ENCODE data around the gene HOXB5. TPM values are rescaled to one million over a fixed set of nuclear protein-coding genes. Genes with fewer than 3 reads are reported as not detected.

Gene HOXB5
- total and polyA plus RNA-seq, 9 donors: 0.04 to 2.8 (median 0.49) TPM; not detected in 1

- H3K4me3 ChIP-seq: no peak overlapping the region
- intact Hi-C loops (cut with DNase I): no loop called here
Measured at GRCh38 chr17:48553190-48553547, 40.4 kb downstream of the HOXB5 start.

GRCh38 chr17:48552466-48553189, 41.0 kb downstream of the HOXB5 start:
- Histone ChIP-seq H3K4me1 (ENCODE audit: insufficient read depth) (no peaks in the 10 kb centered on the region), H3K9me3 (peaks cover 0 to 4% of the 10 kb centered on the region in 2 donors), H3K4me3 (no peak overlapping the region), H3K27me3 (peaks cover 3% of the 10 kb centered on the region), H3K27ac (no peak overlapping the region), H3K36me3 (no peaks in the 10 kb centered on the region)
- WGBS, 3 donors: 23 to 44% (median 27%) methylated on average over 11 of the region's 11 CpGs
- intact Hi-C loops (cut with DNase I): no loop called here
- TF ChIP-seq POLR2A (IDR thresholded peaks at IDR 0.05): no peak
- no peak for TF ChIP-seq EP300 (IDR thresholded peaks at IDR 0.05)
- no peak for TF ChIP-seq CTCF (IDR thresholded peaks at IDR 0.05)
- no peak for DNase-seq

More at GRCh38 chr17:48553190-48553547, 40.4 kb downstream of the HOXB5 start:
- Histone ChIP-seq H3K36me3 (no peaks in the 10 kb centered on the region), H3K27me3 (peaks cover 3% of the 10 kb centered on the region), H3K27ac (no peak overlapping the region), H3K4me1 (ENCODE audit: insufficient read depth) (no peaks in the 10 kb centered on the region), H3K9me3 (peaks cover 0 to 4% of the 10 kb centered on the region in 2 donors)
- WGBS, 3 donors: 62 to 82% (median 66%) methylated on average over 5 of the region's 5 CpGs
- TF ChIP-seq POLR2A (IDR thresholded peaks at IDR 0.05): no peak
- TF ChIP-seq CTCF (IDR thresholded peaks at IDR 0.05): no peak
- no peak for TF ChIP-seq EP300 (IDR thresholded peaks at IDR 0.05)
- no peak for DNase-seq

DNA sequence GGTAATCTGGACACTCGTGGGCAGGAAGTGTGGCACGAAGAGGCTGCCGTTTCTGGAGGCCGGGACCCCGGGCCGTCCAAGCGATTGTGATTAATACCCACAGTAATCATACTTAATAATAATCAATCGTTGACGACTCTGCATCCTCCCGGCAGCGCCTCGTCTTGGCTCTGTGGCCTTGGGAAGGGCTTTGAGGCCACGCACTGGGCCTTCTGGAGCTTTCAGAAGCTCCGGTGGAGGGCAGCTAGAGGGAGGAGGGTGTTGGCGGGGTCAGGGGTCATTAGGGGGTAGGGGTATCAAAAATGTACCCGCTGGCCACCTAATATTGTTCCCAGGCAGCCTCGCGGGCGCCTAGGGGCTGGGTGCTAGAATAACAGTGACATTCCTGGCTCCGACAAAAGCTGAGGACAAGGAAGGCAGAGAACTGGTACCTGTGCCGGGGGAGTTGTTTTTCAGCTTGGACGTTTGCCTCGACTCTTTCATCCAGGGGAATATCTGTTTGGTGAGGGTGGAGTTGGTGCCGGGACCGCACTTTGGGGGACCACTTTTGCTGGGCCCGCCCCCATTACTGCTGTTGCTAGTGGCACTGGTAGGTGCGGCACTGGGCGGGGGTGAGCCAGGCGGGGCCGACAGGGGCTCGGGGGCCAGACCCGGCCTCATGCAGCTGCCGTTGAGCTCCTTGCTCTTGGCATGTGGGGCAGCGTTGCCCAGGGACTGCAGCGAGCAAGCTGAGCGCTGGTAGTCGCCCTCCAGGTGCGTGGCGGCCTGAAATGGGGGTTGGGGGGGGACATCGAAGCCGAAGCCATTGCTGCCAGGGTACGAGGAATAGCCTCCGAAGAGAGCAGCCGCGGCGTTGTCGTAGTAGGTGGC, 41.7 kb downstream of the HOXB5 start:
- no peak overlapping the region for H3K27ac ChIP-seq
- intact Hi-C loops (cut with DNase I): no loop called here
- no peak for DNase-seq
- TF ChIP-seq CTCF (IDR thresholded peaks at IDR 0.05) (no peak), EP300 (IDR thresholded peaks at IDR 0.05) (no peak)
- no peak overlapping the region for H3K4me3 ChIP-seq
- 31 to 63% (median 36%) methylated on average over 47 of the region's 47 CpGs for WGBS, 3 donors
- no peaks in the 10 kb centered on the region for H3K4me1 ChIP-seq (ENCODE audit: insufficient read depth)
- H3K27me3 ChIP-seq: peaks cover 3% of the 10 kb centered on the region
- no peaks in the 10 kb centered on the region for H3K36me3 ChIP-seq
- peaks cover 0 to 4% of the 10 kb centered on the region in 2 donors for H3K9me3 ChIP-seq

- Histone ChIP-seq H3K27me3 (peaks cover 3% of the 10 kb centered on the region), H3K4me1 (ENCODE audit: insufficient read depth) (no peaks in the 10 kb centered on the region), H3K4me3 (no peak overlapping the region), H3K36me3 (no peaks in the 10 kb centered on the region), H3K9me3 (peaks cover 0 to 4% of the 10 kb centered on the region in 2 donors), H3K27ac (no peak overlapping the region)
- intact Hi-C loops (cut with DNase I): no loop called here
- TF ChIP-seq CTCF (IDR thresholded peaks at IDR 0.05) (no peak), EP300 (IDR thresholded peaks at IDR 0.05) (no peak), POLR2A (IDR thresholded peaks at IDR 0.05) (no peak)
- 22 to 51% (median 24%) methylated on average over 19 of the region's 19 CpGs for WGBS, 3 donors
- DNase-seq: no peak
Measured at GRCh38 chr17:48551214-48551555, 42.4 kb downstream of the HOXB5 start.

Data from ovary (tissue), 9 donors.